Spleen (tissue), 11 donors: ENCODE data around the gene SRGAP1. TPM values are rescaled to one million over a fixed set of nuclear protein-coding genes. Genes with fewer than 3 reads are reported as not detected.
A peak's percentile ranks its signal among the peaks of the same experiment; 100 is the strongest.

Source experiments
- DNase-seq: peaks from one replicate; pipeline ENCODE4 v3.0.0-alpha.2; 2020
- H3K27ac ChIP-seq, 8 donors: fragments of 200-600 bp; sonication (generic) in 7 of 8; 1 replicate in 4 of 8; 2 replicates in 4 of 8; pipeline versions ENCODE4 v1.5.0 to v1.8.0; 2016 to 2021; ENCODE audit warnings: inconsistent platforms in 4 of 8, mild to moderate bottlenecking in 4 of 8, moderate library complexity in 1 of 8
- H3K27me3 ChIP-seq, 7 donors: fragments of 200-600 bp; sonication (generic) in 6 of 7; replicated peaks in 1 of 7; 1 replicate in 4 of 7; 2 replicates in 3 of 7; pipeline versions ENCODE4 v1.5.0 to v1.8.0; 2016 to 2021; ENCODE audit warnings: inconsistent platforms in 3 of 7, mild to moderate bottlenecking in 1 of 7
- H3K36me3 ChIP-seq, 6 donors: fragments of 200-600 bp; sonication (generic) in 5 of 6; 1 replicate in 4 of 6; 2 replicates in 2 of 6; pipeline versions ENCODE4 v1.5.0 to v1.8.0; 2016 to 2021; ENCODE audit warnings: inconsistent platforms in 2 of 6
- H3K4me1 ChIP-seq, 6 donors: fragments of 200-600 bp; sonication (generic) in 5 of 6; 1 replicate in 3 of 6; 2 replicates in 3 of 6; pipeline versions ENCODE4 v1.5.0 to v1.8.0; 2016 to 2021; ENCODE audit warnings: inconsistent platforms in 3 of 6
- H3K4me3 ChIP-seq, 8 donors: fragments of 200-600 bp; sonication (generic) in 7 of 8; 1 replicate in 4 of 8; 2 replicates in 4 of 8; pipeline versions ENCODE4 v1.5.0 to v1.8.0; 2016 to 2021; ENCODE audit warnings: inconsistent platforms in 4 of 8, mild to moderate bottlenecking in 4 of 8, moderate library complexity in 2 of 8
- H3K9me3 ChIP-seq, 8 donors: fragments of 200-600 bp; sonication (generic) in 7 of 8; 1 replicate in 4 of 8; 2 replicates in 4 of 8; pipeline versions ENCODE4 v1.5.0 to v1.8.0; 2016 to 2021; ENCODE audit warnings: inconsistent platforms in 4 of 8
- POLR2A ChIP-seq, 3 donors: fragments of 450-650 bp; IDR thresholded peaks; one replicate each; pipeline ENCODE4 v1.5.1; 2017; ENCODE audit warnings: antibody characterized with exemption in 3 of 3, mild to moderate bottlenecking in 1 of 3
- POLR2AphosphoS5 ChIP-seq, 3 donors: sonication (generic); formaldehyde crosslinking; IDR thresholded peaks; one replicate each; pipeline ENCODE4 v1.5.1; 2017; ENCODE audit warnings: antibody characterized with exemption in 3 of 3
- whole genome bisulfite sequencing, 5 donors: extraction: QIAGEN DNeasy Blood & Tissue Kit in 3 of 5; methylation state at CpG; one replicate each; pipeline versions ENCODE4 v1.1.5 to v1.1.7; 2013 to 2018; 5-methylcytosine and 5-hydroxymethylcytosine counted together
- intact Hi-C: fragments of 100-400 bp; cut with DNase I; formaldehyde crosslinking; loops from one replicate; pipeline ENCODE4 v1.15.0; 2023; ENCODE audit warnings: low total_unique reads
- polyA plus RNA-seq, 3 donors: library from polyadenylated mRNA; stranded (reverse); fragments of 200-250 nt; gene quantifications; one replicate each; pipeline ENCODE4 v1.2.1, GENCODE V29; 2013
- total RNA-seq, 7 donors: library from RNA; depleted of rRNA in 3 of 7; stranded (reverse); fragments of >200 nt in 3 of 7; fragmentation: NEBNext Ultra II Directional in 4 of 7; extraction: Animal tissue kit (Norgen Biotek cat#: 25700) in 4 of 7; gene quantifications; one replicate each; pipeline versions ENCODE4 v1.1.0 to v1.2.1, GENCODE V29; 2016 to 2021
- TF ChIP-seq, protein P1 (sequence below), 11 experiments: fragments of 200-600 bp in 7 of 11; fragments of 450-650 bp in 4 of 11; sonication (generic) in 4 of 11; IDR thresholded peaks in 8 of 11; conservative IDR thresholded peaks in 3 of 11; 1 replicate in 7 of 11; 2 replicates in 4 of 11; pipeline versions ENCODE4 v1.4.0 to v1.8.0; 2016 to 2021; ENCODE audit warnings: antibody characterized with exemption in 11 of 11, inconsistent platforms in 4 of 11, mild to moderate bottlenecking in 1 of 11
- donor health status: healthy with polysubstance abuse.
- donor health status: DM: no; HTN: no; CAD: no; lungs with moderate emphysema.
- donor health status: DM: no; HTN: no; CAD: no.
- donor health status: Bipolar disorder and iron deficiency.
- donor health status: healthy.
- donor health status: DM: no; HTN: no; CAD: no.
- donor health status: DM: yes; HTN: yes; CAD: no.

SRGAP1 gene
- total and polyA plus RNA-seq, 10 donors = 0.37 to 20.1 (median 13.4) TPM

- no peak overlapping the region for H3K27ac ChIP-seq
- intact Hi-C loops = no loop called here
- H3K4me3 ChIP-seq = no peak overlapping the region
- H3K36me3 ChIP-seq = no peaks in the 10 kb centered on the region
- no peaks in the 10 kb centered on the region for H3K9me3 ChIP-seq
- 52 to 68% (median 63%) methylated on average over 2 of the region's 2 CpGs for WGBS, 5 donors
- TF ChIP-seq POLR2AphosphoS5 (IDR thresholded peaks at IDR 0.05) = no peak
- TF ChIP-seq, protein P1, sequence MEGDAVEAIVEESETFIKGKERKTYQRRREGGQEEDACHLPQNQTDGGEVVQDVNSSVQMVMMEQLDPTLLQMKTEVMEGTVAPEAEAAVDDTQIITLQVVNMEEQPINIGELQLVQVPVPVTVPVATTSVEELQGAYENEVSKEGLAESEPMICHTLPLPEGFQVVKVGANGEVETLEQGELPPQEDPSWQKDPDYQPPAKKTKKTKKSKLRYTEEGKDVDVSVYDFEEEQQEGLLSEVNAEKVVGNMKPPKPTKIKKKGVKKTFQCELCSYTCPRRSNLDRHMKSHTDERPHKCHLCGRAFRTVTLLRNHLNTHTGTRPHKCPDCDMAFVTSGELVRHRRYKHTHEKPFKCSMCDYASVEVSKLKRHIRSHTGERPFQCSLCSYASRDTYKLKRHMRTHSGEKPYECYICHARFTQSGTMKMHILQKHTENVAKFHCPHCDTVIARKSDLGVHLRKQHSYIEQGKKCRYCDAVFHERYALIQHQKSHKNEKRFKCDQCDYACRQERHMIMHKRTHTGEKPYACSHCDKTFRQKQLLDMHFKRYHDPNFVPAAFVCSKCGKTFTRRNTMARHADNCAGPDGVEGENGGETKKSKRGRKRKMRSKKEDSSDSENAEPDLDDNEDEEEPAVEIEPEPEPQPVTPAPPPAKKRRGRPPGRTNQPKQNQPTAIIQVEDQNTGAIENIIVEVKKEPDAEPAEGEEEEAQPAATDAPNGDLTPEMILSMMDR (IDR thresholded peaks at IDR 0.05 in 8 of 11, conservative IDR thresholded peaks at IDR 0.05 in 3 of 11) = no peak
- no peak for TF ChIP-seq POLR2A (IDR thresholded peaks at IDR 0.05)
- DNase-seq = no peak
- H3K27me3 ChIP-seq = no peaks in the 10 kb centered on the region
- H3K4me1 ChIP-seq = peaks cover 0 to 19% (median 5%) of the 10 kb centered on the region in 6 donors
Measured at GRCh38 chr12:64175254-64175945, 330.9 kb downstream of the SRGAP1 start.

- Histone ChIP-seq H3K27me3 (no peaks in the 10 kb centered on the region), H3K36me3 (no peaks in the 10 kb centered on the region), H3K4me1 (peaks cover 7 to 28% (median 14%) of the 10 kb centered on the region in 6 donors), H3K9me3 (no peaks in the 10 kb centered on the region), H3K4me3 (no peak overlapping the region), H3K27ac (peak overlapping the region in 7 of 8 donors; percentile 18 to 49 (median 31))
- no peak for DNase-seq
- WGBS, 5 donors = 56 to 70% (median 64%) methylated on average over 7 of the region's 7 CpGs
- TF ChIP-seq POLR2A (IDR thresholded peaks at IDR 0.05) (no peak), POLR2AphosphoS5 (IDR thresholded peaks at IDR 0.05) (peak in 2 of 3 donors; percentile 20 to 64)
- intact Hi-C loops = no loop called here
Measured at GRCh38 chr12:64177001-64177400, 332.5 kb downstream of the SRGAP1 start.

DNA sequence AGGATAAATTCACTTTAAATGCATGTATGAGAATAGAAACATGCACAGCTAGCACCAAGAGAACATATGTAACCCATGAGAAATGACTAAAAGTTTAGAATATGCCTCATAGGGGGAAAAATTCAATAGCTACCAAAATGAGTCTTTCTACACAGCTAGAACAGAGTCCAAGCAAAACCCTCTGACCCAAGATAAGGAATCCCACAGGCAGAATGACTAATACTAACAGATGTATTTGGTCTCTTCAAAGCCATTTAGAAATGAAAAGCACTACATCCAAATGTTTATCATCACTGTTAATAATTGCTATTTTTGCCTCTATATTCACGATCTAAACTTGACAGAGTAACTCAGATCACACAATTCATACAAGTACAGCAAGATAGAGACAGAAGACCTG is 333.6 kb downstream of the SRGAP1 start:
- peaks cover 7 to 28% (median 15%) of the 10 kb centered on the region in 6 donors for H3K4me1 ChIP-seq
- WGBS, 5 donors = 62 to 86% (median 75%) methylated on average over 1 of the region's 1 CpG
- no peaks in the 10 kb centered on the region for H3K27me3 ChIP-seq
- intact Hi-C loops = no loop called here
- peak overlapping the region in 1 of 8 donors; percentile 49 for H3K27ac ChIP-seq
- H3K4me3 ChIP-seq = no peak overlapping the region
- DNase-seq = no peak
- H3K36me3 ChIP-seq = no peaks in the 10 kb centered on the region
- no peaks in the 10 kb centered on the region for H3K9me3 ChIP-seq
- no peak for TF ChIP-seq POLR2A (IDR thresholded peaks at IDR 0.05)

DNA sequence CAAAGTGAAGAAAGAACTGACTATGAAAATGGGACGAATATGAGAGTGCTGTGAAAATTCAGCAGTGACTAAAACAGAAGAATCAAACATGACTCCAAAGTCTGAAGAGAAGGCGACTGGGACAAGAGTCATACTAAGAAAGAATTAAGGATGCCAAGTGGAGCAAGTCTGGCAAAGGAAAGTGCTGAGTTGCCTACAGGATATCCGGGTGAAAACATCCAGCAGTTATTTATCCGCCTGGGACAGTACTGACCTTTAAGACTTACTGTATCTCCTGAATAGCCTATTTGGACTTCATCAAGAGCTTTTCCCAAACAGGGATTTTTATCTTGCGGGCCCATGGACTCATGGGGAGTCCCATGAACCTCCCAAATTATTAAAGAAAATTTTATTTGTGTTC is 336.5 kb downstream of the SRGAP1 start:
- intact Hi-C loops = loop anchor here (5.0 kb wide), 1 partner anchor 339 kb away; the partner anchor contains the start of gene SRGAP1
- H3K4me3 ChIP-seq = no peak overlapping the region
- 53 to 79% (median 69%) methylated on average over 5 of the region's 5 CpGs for WGBS, 5 donors

More for the DNA sequence above, 336.5 kb downstream of the SRGAP1 start:
- no peak for TF ChIP-seq POLR2AphosphoS5 (IDR thresholded peaks at IDR 0.05)
- TF ChIP-seq, protein P1 (IDR thresholded peaks at IDR 0.05 in 8 of 11, conservative IDR thresholded peaks at IDR 0.05 in 3 of 11) = no peak
- no peak for TF ChIP-seq POLR2A (IDR thresholded peaks at IDR 0.05)
- Histone ChIP-seq H3K4me1 (peaks cover 7 to 28% (median 15%) of the 10 kb centered on the region in 6 donors), H3K27me3 (no peaks in the 10 kb centered on the region), H3K27ac (peak overlapping the region; percentile 9 to 56 (median 38)), H3K9me3 (no peaks in the 10 kb centered on the region), H3K36me3 (no peaks in the 10 kb centered on the region)
- DNase-seq = no peak
